DMS 273 (cell line): Measurements from ENCODE around the gene GALNT16.
"Not testable (repeated sequence)": the region's sequence is repeated elsewhere in the genome, so short reads cannot be mapped to it uniquely, and the experiment has no call there.

Source experiments
- DNase-seq: peaks from one replicate; lab custom pipeline; 2025; ENCODE audit not compliant: unreplicated experiment; lab: John Stamatoyannopoulos, UW

GALNT16 gene

DNA sequence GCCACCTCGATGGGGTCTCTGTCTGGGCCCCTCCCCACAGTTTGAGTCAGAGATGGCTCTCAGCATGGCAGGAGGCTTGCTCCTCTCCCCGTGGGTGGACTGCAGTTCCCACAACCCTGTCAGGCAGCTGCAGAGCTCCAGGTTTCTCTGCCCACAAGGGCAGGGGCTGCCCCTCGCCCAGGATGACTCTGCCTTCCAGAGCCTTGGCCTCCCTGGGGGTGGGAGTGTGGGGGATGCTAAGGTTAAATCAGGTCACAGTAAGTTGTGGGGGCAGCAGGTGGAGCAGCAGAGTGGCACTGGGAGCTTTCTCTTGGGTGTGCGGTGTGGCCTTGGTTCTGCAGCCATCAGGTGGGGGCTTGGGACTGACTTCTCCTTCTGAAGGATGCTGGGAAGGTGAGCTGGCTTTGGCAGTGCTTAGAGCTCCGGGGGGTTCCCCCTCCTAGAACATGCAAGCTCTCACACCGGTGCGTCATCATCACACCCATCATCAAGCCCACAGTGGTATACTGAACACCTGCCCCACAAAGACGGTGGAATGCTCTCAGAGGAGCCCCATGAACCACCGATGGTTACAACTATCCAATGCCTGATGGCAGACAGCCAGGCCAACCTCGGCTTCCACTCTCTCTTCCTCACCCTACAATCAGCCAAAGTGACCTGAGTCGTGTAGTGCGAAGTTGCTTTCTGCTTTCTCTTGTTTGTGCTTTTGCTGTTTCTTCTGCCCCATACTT lies 98.4 kb downstream of the GALNT16 start:
- no peak for DNase-seq

DNA sequence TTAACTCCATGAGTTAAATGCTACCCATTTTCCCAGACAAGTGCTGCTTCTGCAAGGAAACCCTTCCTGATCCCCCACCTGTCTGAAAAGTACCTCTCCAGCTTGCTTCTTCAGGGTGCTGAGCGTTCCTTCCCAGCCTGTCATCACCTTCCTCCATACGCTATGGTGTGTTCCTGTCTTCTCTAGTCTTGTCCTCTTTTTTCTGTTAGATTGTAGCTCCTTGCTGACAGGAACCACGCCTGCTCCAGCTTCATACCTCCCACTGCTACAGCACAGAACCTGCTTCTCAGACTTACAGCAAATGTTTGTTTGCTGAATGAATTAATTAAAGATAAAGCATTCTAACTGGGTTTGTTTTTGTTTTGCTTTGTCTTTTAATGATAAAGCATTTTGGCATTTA lies 99.0 kb downstream of the GALNT16 start:
- no peak for DNase-seq

DNA sequence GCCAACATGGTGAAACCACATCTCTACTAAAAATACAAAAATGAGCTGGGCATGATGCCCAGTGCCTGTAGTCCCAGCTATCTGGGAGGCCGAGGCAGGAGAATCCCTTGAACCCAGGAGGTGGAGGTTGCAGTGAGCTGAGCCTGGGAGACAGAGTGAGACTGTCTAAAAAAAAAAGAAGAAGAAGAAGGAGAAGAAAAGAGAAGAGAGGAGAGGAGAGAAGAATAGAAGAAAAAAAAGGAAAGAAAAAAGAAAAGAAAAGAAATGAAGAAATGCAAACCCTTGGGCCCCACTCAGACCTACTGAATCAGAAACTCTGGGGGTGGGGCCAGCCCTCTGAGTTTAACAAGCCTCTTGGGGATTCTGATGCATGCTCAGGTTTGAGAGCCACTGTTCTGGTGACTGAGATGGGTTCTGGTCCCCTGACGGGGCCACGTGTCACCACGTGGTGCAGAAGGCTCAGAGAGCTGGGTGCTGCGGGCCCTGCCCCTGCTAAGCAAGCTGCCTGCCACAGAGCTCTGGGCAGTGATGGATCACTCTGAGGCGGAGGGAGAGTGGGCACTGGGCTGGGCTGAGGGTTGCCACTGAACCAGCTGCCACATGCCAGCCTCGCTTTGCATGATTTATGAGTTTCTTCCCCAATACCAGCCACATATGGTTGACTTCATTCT lies 100.6 kb downstream of the GALNT16 start:
- DNase-seq = peak; percentile 52

DNA sequence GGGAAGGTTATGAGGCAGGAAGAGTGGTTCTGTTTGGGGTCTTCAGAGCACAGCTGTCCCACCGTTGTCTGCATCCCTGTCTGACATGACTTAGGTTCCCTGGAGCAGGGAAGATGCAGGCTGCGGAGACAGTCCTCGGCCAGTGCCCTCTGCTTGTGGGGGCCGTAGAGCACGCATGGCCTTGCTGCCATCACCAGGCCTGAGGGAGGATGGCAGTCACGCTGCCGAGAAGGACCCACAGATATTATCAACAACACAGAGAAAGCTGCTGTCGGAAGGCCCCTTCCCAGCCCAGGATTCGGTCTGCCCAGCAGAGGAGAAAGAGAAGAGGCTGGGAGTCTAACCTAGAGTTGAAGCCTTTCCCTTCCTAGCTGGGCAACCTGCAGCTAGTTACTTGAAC lies 103.1 kb downstream of the GALNT16 start:
- DNase-seq = peak; percentile 34

DNA sequence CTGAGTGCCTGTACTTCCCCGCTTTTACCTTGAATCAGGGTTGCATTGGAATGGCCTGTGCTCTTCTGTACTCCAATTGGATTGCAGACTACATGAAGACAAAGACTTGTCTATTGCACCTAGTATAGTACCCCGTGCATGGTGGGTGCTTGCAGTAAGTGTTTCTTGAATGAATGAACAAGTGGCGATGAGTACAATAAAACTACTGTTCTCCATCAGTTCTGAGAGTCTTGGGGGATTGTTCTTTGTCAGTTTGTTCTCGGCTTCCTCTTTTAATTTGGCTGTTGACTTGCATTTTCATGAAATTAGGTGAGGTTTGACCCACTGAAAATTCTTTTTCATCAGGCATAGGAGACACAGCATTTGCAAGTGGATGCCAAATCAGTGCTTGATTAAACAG lies 104.0 kb downstream of the GALNT16 start:
- no peak for DNase-seq

DNA sequence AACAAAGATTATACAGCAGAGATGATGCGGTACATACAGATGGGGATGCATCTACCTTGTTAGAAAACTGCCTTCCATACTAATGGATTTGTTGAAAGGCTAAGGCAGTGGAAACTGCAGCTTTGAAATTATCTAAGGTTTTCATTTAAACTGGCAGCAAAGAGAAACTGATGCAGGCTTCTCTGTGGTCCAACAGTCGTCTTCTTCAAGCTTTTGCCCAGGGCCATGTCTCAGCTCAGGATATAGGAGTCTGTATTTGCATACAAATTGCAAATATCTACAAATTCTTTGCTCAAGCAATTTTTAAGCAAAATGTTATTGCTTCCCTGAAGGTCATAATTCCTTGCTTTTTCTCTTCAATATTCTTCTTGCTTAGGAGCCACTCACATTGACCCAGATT lies 104.4 kb downstream of the GALNT16 start:
- DNase-seq = no peak

DNA sequence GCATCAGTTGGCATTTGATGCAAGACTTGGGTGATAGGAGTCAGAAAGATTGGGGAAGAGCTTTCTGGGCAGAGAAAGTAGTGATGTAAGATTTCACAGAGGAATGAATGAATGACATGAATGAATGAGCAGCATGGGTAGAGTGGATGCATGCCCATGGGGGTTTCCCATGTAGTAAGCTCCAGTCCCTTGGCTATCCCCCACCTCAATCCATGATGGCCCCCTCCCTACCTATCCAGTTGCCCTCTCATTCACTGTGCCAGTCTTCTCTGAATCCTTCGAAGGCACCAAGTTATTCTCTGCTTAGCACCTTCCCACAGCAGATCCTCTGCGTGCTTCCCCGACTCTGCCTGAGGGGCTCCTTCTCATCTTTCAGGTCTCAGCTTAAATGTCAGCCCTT lies 106.1 kb downstream of the GALNT16 start:
- no peak for DNase-seq

DNA sequence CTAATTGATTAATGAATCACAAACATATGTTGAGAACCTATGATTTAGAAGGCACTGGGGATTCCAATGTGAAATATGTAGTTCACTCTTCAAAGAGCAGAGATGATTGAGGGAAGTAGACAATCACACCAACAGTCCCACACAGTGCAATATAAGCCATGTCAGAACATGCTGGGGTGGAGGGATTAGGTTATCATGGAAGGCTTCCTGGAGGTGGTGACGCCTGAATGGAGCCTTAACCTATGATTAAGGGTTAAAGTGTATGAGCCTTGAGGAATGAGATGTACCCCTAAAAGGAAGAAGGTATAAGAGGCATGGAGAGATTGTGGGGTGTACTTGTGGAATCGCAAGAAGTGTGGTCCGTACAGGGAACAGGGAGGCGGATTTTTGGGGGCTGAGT lies 106.8 kb downstream of the GALNT16 start:
- no peak for DNase-seq

DNA sequence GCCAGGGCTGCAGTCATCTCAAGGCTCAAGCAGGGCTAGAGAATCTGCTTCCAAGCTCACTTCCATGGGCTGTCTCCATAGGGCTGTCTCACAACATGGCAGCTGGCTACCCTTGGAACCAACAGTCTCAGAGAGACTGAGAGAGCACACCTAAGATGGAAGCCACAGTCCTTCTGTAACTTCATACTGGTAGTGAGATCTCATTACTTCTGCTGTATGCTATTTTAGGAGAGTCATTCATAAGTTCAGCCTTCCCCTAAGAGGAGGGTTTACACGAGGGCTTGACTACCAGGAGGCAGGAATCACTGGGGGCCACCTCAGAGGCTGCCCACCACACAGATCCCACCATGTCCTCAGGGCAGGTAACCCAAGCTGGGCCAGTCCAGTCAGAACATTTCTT lies 108.4 kb downstream of the GALNT16 start:
- no peak for DNase-seq

DNA sequence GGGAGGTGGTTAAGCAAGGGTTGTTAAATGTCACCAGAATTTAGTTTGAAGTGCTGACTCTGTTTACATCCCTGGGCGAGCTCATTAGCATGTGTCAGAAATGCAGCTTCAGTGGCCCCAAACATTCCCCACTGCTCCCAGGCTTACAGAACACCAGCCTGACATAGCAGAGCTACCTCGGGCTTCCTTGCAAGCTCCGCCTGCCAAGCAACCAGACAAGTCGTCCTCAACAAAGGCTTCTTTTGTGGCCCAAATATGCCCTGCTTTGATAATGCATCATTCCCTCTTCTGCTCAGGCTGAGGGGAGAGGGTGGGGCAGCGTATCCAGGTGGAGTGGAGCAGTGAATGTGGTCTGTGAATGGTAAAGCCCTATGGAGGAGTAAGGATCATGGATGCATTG lies 110.1 kb downstream of the GALNT16 start:
- no peak for DNase-seq

DNA sequence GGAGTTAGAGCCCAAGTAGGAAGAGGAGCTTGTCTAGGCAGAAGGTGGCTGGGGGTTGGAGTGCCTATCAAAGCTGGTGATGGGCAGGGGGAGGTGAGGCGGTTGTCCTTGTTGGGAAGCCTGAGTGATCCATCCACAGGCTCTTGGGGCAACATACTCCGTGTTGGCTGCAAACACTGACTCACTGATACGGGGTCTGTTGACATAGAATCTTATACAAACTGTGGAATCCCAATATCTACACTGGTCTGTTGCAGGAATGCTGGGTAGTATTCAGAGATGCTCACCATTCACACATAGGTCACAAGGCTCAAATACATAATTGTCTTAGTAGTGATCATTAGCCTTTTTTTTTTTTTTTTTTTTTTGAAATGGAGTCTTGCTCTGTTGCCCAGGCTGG lies 112.2 kb downstream of the GALNT16 start:
- DNase-seq = no peak

DNA sequence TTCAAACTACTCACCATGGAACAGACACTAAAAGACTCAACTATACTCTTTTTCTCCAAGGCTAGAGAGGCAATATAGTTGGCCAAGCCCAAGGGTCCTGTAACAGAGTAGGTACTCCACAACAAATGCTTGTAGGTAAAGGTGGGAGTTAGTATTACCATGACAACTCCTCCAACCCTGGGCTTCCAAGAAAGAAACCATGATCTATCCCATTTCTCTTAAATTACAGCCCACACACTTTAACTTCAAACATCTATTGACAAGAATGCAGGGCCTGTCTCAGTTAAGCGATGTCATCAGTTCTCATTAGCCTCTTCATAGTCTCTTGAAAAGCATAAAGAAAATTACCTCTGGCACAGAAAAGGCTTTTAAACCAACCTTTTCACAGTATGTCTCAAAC lies 113.1 kb downstream of the GALNT16 start:
- no peak for DNase-seq

DNA sequence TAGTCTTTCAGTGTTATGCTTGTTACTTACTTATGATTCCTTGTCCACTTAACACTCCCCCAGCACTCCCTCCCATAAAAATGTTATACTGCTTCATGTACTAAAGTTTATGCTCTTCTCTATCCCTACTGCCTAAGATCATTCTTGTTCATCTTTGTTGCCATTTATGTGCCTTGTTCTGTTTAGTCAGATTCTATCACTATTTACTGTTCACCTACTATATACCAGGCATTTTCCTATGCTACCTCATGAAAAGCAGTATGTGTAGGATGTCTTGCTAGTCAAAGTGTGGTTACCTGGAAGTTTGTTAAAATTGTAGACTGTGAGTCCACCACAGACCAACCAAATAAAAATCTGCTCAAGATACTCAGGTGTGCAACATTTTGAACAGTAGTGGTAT lies 114.3 kb downstream of the GALNT16 start:
- DNase-seq = no peak

DNA sequence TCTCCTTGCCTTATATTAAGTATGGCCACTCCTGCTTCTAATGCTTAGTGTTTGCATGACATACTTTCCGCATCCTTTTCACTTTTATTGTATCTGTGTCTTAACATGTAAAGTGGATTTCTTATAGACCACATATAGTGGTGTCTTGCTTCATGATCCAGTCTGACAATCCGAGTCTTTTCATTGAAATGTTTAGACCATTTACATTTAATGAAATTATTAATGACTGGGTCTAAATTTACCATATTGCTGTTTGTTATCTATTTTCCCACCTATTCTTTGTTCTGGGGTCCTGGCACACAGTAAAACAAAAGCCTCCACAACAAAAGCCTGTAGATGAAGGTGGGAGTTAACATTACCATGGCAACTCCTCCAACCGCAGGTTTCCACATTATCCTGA lies 115.2 kb downstream of the GALNT16 start:
- DNase-seq = no peak

DNA sequence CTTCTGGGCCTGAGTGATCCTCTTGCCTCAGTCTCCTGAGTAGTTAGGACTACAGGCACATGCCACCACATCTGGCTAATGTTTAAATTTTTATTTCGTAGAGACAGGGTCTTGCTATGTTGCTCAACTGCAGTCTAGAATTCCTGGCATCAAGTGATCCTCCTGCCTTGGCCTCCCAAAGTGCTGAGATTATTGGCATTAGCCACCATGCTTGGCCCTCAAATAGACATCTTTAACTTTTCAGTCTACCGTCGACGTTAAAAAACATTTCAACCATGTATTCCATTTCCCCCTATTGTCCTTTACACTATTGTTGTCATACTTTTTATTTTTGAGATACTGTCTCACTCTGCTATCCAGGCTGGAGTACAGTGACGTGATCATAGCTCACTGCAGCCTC lies 115.8 kb downstream of the GALNT16 start:
- no peak for DNase-seq

DNA sequence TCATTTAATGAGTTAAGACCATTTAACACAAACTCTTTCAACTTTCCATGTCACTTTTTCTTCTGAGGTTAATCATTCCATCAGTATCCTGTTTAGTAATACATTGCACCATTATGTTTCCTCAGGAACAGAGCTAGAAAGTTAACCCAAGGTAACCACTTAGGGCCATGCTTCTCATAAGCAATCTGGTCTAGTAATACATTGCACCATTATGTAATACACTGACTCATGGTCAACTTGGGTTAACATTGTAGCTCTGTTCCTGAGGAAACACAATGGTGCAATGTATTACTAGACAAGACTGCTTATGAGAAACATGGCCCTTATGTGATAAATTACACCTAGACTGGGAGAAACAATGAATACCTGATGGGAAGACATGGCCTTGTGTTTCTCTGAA lies 116.5 kb downstream of the GALNT16 start:
- DNase-seq = no peak

DNA sequence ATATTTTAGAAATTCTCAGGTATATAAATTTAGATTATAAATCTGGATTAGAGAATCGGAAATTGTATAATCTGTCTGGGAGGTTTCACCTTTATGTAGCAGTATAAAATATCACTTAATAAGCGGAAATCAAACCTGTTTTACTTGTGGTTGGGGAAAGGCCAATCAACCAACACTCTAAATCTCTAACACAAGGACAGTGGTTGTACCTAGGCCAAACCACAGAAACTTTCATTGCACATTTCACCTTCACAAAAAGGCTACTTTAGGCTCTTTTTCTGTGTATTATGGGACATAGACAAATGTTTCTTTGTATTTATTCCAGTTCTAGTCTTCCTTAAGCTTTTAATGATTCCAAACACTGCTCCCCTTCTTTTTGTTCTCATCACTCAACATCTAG lies 118.3 kb downstream of the GALNT16 start:
- no peak for DNase-seq

DNA sequence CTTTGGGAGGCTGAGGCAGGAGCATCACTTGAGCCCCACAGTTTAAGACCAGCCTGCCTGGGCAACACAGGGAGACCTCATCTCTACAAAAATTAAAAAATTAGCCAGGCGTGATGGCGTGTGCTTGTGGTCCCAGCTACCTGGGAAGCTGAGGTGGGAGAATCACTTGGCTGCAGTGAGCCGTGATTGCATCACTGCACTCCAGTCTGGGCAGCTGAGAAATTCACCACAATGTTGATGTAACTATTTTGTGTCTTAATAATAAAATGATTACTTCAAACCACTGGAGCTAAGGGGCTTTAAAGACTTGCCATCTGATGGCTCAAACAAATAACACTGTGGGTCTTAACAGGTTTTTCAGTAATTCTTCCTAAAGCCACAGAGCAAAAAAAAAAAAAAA lies 127.4 kb downstream of the GALNT16 start:
- no peak for DNase-seq

DNA sequence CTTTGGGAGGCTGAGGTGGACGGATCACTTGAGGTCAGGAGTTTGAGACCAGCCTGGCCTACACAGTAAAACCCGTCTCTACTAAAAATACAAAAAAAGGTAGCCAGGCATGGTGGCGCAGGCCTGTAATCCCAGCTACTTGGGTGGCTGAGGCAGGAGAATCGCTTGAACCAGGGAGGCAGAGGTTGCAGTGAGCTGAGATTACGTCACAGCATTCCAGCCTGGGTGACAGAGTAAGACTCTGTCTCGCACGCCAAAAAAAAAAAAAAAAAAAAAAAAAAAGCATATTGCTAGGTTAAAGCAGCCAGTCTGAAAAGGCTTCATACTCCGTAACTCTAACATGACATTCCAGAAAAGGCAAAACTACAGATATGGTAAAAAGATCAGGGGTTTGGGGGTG lies 131.4 kb downstream of the GALNT16 start:
- not testable (repeated sequence) for DNase-seq

DNA sequence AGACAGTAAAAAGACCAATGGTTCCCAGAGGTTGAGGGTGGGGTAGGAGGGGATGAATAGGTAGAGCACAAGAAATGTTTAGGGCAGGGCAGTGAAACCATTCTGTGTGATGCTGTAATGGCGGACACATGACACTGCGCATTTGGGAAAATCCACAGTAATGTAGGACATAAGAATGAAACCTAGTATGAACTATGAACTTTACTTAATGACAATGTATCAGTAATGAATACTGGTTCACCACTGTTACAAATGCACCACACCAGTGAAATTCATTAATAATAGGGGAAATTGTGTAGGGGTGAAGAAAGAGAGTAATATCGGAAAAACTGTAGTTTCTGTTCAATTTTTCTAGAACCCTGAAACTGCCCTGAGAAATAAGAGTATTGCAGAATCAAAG lies 132.5 kb downstream of the GALNT16 start:
- no peak for DNase-seq

DNA sequence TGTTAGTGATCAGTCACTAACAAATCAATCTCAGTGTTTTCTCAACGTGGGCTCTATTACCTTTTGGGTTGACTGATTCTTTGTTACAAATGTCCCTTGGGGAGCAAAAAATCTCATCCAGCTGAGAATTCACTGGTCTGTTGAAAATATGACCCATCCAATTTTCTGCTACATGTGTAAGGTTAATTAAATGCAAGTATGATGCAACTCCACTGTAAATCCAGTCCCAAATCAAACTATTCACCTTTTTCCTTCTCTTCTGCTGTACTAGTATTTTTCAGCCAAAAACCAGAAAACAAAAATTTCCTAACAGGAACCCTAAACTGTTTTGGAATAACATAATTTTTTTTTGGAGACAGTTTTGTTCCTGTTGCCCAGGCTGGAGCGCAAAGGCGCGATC lies 136.0 kb downstream of the GALNT16 start:
- DNase-seq = no peak

DNA sequence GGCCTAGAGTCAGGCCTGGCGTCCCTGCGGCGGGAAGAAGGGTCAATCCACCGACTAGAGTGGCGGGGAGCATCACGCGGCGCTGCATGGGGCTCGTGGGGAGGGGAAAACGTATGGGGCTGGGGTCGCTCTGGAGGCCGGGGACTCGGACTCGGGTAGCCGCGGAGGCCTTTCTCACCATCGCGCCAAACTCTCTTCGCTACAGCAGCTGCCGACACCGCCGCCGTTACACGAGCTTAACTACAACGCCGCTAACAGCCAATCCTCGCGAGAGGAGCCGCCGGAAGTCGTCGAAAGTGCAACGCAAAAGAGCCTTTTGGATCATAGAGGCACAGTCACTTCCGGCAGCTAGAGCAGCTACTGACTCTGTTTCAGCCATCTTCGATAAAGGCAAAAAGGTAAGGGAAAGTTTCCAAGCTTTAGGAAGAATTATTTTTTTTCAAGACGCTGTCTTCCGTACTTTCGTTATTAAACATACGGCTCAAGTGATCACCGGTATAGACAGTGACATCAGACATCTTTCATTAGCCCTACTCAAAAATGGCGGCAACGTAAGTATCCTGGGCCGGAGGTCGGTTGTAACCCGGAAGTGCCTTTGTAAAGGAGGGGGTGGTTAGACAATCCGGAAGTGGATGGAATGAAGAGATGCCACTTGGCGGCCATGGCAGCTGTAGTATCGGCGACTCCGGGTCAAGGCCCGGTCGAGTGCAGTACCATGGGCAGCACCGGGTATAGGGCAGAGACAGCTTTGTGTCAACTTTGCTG lies 138.3 kb downstream of the GALNT16 start, which contains the start of the genes ERH and SLC39A9:
Gene ERH, minus strand, starts transcription at position 247 of the 765 bp plus-strand sequence. Its CDS starts 66 bp downstream, at position 181.
Gene SLC39A9, plus strand, starts transcription at position 640 of the 765 bp plus-strand sequence. CDS start 678 bp downstream, outside the sequence.
- peak; percentile 99 for DNase-seq
